ENCODE results near the gene PTPRM. TPM values are rescaled to one million over a fixed set of nuclear protein-coding genes. Genes with fewer than 3 reads are reported as not detected.

PTPRM gene
- total RNA-seq, 4 donors from 2014 or later: 81.5 to 98.9 (median 86.8) TPM

DNA sequence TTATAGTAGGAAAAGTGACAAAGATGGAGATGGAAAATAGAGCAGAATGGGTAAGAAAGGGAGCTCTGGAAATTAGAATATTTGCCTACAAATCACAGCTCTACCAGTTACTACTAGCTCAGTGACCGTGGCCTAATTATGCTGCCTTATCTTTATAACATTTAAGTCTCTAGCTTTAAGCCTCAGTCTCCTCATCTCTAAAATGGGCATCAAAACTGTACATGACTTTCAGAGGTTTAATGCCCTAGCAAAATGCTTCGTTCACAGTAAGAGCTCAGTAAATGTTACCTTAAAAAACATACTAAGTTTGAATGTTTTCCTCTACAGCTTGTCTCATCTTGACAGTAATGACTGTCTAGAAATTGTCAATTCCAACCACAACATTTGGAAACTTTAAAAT, 8.3 kb upstream of the PTPRM start:
- Histone ChIP-seq H3K36me3 (no peaks in the 10 kb centered on the region), H3K4me3 (no peak overlapping the region), H3K9me3 (no peaks in the 10 kb centered on the region), H3K27ac (no peak overlapping the region), H3K27me3 (no peaks in the 10 kb centered on the region), H3K4me1 (peaks cover 0 to 17% (median 3%) of the 10 kb centered on the region in 3 donors)
- ATAC-seq: no peak
- WGBS, 2 donors (ENCODE audit: low coverage in 1 of 2): 80 to 87% methylated on average over 1 to 2 of the region's 2 CpGs
- TF ChIP-seq, protein P1, sequence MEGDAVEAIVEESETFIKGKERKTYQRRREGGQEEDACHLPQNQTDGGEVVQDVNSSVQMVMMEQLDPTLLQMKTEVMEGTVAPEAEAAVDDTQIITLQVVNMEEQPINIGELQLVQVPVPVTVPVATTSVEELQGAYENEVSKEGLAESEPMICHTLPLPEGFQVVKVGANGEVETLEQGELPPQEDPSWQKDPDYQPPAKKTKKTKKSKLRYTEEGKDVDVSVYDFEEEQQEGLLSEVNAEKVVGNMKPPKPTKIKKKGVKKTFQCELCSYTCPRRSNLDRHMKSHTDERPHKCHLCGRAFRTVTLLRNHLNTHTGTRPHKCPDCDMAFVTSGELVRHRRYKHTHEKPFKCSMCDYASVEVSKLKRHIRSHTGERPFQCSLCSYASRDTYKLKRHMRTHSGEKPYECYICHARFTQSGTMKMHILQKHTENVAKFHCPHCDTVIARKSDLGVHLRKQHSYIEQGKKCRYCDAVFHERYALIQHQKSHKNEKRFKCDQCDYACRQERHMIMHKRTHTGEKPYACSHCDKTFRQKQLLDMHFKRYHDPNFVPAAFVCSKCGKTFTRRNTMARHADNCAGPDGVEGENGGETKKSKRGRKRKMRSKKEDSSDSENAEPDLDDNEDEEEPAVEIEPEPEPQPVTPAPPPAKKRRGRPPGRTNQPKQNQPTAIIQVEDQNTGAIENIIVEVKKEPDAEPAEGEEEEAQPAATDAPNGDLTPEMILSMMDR (IDR thresholded peaks at IDR 0.05): no peak
- TF ChIP-seq EP300 (IDR thresholded peaks at IDR 0.05): no peak
- no peak for TF ChIP-seq POLR2A (IDR thresholded peaks at IDR 0.05)
- no peak for TF ChIP-seq POLR2AphosphoS5 (IDR thresholded peaks at IDR 0.05)

DNA sequence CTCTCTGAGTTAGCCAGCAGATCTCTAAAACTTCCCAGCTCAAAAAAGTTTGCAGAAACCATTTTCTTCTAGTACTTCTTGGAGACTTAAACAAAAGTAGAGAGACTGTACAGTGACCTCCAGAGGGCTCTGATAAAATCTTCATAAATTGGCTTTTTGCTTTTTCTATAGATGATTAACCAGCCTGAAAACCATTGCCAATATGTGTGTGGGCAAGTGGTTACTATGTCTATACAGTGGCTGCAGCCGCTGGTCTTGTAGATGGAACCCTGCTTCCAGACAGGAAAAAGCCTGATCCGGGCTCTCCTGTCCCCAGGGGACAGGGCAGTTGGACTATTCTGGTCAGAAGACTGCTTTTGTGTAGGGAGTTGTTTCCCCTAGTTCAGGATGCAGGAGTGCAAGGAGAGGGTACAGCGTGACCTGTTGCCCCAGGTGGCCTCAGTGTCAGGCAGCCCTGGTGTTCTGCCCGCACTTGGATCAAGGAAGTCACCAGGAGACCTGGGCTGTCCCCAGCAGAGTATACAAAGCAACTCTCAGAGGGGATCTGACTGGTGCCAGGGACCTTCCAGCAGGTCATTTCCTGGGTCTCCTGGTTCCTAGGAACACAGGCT, 7.3 kb upstream of the PTPRM start:
- Histone ChIP-seq H3K27ac (no peak overlapping the region), H3K4me3 (no peak overlapping the region), H3K4me1 (peaks cover 0 to 22% (median 3%) of the 10 kb centered on the region in 3 donors), H3K27me3 (no peaks in the 10 kb centered on the region), H3K36me3 (no peaks in the 10 kb centered on the region), H3K9me3 (no peaks in the 10 kb centered on the region)
- no peak for ATAC-seq
- TF ChIP-seq POLR2A (IDR thresholded peaks at IDR 0.05): no peak
- no peak for TF ChIP-seq EP300 (IDR thresholded peaks at IDR 0.05)
- no peak for TF ChIP-seq POLR2AphosphoS5 (IDR thresholded peaks at IDR 0.05)
- TF ChIP-seq, protein P1 (IDR thresholded peaks at IDR 0.05): no peak
- WGBS, 2 donors (ENCODE audit: low coverage in 1 of 2): 50 to 93% methylated on average over 1 to 3 of the region's 4 CpGs

DNA sequence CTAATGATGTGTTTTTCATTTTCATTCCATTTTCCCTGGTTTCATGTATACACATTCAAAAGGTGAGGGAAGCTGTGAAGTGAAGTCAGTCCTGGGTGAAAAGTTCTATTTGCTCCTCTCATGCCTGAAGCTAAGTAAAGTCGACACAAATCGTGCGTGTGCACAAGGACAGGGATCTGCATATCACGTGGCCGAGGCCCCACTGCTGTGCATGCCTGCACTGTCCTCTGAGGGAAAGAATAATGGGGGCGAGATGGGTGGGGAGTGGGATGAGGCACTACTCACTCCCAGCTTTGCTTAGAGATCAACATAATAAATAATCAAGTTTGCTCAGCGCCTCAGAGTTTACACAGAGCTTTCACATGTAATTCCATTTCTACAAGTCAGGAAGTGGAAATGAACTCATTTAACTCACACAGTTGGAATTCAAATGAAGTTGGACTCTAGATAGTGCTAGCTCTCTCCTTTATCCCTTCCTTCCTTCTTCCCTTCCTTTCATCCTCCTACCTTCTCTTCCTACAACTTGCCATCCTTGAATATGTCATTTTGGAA, 5.1 kb upstream of the PTPRM start:
- Histone ChIP-seq H3K27me3 (no peaks in the 10 kb centered on the region), H3K36me3 (no peaks in the 10 kb centered on the region), H3K4me3 (no peak overlapping the region), H3K9me3 (no peaks in the 10 kb centered on the region), H3K27ac (peak overlapping the region in 1 of 4 donors; percentile 15), H3K4me1 (peaks cover 0 to 37% (median 5%) of the 10 kb centered on the region in 3 donors)
- 74 to 80% methylated on average over 1 to 7 of the region's 7 CpGs for WGBS, 2 donors (ENCODE audit: low coverage in 1 of 2)
- no peak for ATAC-seq
- TF ChIP-seq, protein P1 (IDR thresholded peaks at IDR 0.05): no peak
- TF ChIP-seq POLR2A (IDR thresholded peaks at IDR 0.05) (no peak), POLR2AphosphoS5 (IDR thresholded peaks at IDR 0.05) (no peak), EP300 (IDR thresholded peaks at IDR 0.05) (no peak)

DNA sequence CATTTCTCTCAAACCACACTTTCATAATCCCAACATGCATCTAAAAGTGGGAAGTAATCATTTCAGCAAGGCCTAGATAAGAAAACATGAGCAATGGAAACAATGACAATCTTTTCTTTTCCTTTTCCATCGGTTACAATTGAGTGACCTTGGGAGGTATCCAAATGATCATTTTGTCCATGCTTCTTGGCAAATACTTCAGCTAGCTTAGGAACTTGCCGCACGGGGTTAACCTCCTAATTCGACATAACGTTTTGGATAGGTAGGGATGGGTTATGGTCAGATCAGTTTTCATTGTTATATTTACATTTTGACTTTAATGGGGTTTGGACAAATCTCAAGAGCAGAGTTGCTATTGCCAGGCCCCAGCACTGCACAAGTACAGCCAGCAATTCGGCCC, 4.6 kb upstream of the PTPRM start:
- Histone ChIP-seq H3K27ac (peak overlapping the region in 1 of 4 donors; percentile 15), H3K4me1 (peaks cover 0 to 37% (median 5%) of the 10 kb centered on the region in 3 donors), H3K36me3 (no peaks in the 10 kb centered on the region), H3K27me3 (no peaks in the 10 kb centered on the region), H3K9me3 (no peaks in the 10 kb centered on the region), H3K4me3 (no peak overlapping the region)
- TF ChIP-seq, protein P1 (IDR thresholded peaks at IDR 0.05): no peak
- TF ChIP-seq POLR2A (IDR thresholded peaks at IDR 0.05) (no peak), EP300 (IDR thresholded peaks at IDR 0.05) (no peak), POLR2AphosphoS5 (IDR thresholded peaks at IDR 0.05) (no peak)
- no peak for ATAC-seq
- WGBS, 2 donors (ENCODE audit: low coverage in 1 of 2): 59 to 71% methylated on average over 5 to 6 of the region's 6 CpGs

DNA sequence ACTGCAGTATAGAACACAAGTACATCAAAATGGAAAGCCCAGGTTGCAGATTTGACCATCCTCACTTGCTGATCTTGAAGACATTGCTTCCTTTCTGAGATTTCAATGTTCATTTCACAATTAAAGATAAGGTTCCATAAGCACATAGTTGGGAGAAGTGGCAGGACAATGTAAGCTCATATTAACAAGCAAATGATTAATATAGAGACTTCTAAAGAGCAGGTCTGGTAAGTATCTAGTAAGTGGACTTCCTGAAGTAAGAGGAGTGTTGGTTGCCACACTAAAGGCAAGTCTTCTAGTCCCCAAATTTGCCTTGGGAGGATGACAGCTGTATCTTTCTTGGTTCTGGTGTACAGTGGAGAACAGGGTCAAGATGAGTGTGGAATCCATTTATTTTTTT, 1.4 kb upstream of the PTPRM start:
- Histone ChIP-seq H3K9me3 (no peaks in the 10 kb centered on the region), H3K4me1 (peaks cover 0 to 57% (median 9%) of the 10 kb centered on the region in 3 donors), H3K36me3 (no peaks in the 10 kb centered on the region), H3K27me3 (no peaks in the 10 kb centered on the region), H3K4me3 (peak overlapping the region; percentile 46 to 87), H3K27ac (peak overlapping the region; percentile 95 to 99 (median 98))
- ATAC-seq: no peak
- no peak for TF ChIP-seq EP300 (IDR thresholded peaks at IDR 0.05)
- no peak for TF ChIP-seq POLR2AphosphoS5 (IDR thresholded peaks at IDR 0.05)

Data from gastroesophageal sphincter (tissue), 4 donors.